ENCODE results near the gene PRKCH.
"Not testable (repeated sequence)": the region's sequence is repeated elsewhere in the genome, so short reads cannot be mapped to it uniquely, and the experiment has no call there.

The PRKCH gene

DNA sequence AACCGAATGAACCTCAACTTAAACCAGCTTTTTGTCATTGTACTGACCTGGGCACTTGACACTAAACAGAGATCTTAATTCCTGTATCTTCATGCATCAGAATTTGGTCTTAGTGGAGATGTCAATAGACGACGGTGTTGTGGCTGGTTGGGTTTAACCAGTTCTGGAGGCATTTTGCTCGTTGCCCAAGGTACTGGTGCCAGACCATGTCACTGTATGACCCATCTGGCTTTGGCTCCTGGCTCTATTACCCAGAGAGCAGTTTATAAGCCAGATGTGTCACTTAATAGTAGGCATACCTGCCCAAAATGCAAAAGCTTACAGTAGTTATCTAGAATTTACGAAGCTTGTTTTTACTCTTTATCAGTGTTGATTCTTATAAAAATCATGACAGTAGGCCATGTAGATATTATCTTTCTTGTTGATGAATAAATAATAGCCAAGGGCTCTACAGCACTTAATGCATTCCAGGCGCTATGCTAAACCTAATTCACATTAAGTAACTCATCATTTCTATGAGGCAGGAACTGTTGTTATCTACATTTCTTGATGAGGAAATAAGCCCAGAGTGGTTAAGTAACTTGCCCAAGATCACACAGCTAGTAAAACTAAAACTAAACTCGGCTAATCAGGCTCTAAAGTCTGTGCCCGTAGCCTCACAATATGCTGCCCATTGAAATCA lies 194.2 kb downstream of the PRKCH start:
- DNase-seq (ENCODE audit: low read depth), result no peak

DNA sequence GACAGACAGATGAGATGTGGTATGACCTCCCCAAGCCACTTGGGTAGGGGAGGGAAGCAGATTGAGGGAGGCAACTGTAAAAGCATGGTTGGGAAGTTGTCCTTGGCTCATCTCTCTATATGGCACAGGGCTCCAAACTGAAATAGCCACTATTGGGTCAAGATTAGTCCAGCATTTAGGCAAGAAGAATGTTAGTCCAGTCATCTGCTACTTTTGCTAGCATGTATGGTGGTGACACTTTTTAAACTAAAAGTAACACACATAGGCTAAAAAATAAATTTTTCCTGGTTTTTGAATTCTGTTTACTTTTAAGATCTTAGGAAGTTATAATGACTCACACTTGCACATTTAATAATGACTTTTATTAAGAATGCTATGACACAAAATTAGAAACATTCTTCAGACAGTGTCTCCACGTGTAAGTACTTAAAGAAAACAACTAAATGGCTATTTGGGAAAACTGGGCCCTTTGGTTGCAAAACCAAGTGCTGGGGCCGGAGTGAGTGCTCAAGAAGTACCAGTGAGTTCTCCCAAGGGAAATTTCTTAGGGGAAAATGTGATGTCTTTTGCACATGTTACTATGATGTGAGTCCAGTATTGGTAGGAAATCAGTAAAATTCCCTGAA lies 194.9 kb downstream of the PRKCH start:
- peak; percentile 86 for DNase-seq (ENCODE audit: low read depth)

DNA sequence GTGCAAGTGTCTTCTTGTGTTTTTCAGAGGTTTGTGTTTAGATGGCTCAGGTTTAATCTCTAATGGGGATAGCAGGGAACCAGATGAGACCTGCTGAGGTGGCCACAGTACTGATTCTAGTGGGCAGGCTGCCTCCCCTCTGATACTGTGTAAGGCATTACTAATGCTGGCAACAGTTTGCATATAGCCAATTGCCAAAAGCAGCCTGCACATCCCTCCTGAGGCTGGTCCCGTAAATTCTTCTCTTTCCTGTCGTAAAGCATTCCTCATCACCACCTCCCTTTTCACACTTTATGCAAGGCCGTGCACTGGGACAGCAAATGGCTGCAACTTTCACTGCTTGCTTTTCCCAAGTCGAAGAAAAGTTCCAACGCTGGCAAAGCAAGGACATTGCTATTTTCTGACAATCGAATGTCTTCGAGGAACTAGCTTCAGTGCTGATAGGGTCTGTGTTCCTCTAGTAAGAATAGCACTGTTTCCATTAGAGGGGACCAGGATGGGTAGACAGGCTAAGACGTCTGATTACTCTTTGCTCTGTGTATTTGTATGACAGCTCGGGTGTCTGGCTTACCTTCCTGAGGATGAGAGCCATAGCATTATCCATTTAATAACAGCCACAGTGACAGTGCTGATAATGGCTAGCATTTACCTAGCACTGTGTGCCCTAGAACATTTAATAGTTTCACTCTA lies 195.7 kb downstream of the PRKCH start:
- no peak for DNase-seq (ENCODE audit: low read depth)

GRCh38 chr14:61517911-61518384 lies 196.6 kb downstream of the PRKCH start:
- DNase-seq (ENCODE audit: low read depth), result no peak

GRCh38 chr14:61518403-61518802 lies 197.0 kb downstream of the PRKCH start:
- no peak for DNase-seq (ENCODE audit: low read depth)

- no peak for DNase-seq (ENCODE audit: low read depth)
Measured at GRCh38 chr14:61519106-61519505, 197.7 kb downstream of the PRKCH start.

GRCh38 chr14:61519735-61520134 lies 198.4 kb downstream of the PRKCH start:
- DNase-seq (ENCODE audit: low read depth), result no peak

DNA sequence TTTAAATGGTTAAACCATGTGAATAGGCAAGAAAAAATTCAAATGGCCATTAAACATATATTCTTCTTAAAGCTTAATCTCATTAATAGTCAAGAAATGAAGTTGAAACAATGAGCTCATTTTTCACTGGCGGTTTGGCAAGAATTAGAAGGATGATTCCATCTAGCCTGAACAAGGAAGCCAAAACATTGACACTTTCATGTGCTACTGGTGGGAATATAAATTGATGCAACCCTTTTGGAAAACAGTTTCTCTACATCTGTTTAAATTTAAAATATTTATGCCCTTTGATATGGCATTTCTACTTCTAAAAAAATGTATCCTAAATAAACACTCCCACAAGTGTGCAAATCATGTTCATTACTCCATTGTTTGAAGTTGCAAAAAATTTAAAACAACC lies 199.2 kb downstream of the PRKCH start:
- peak; percentile 75 for DNase-seq (ENCODE audit: low read depth)

DNA sequence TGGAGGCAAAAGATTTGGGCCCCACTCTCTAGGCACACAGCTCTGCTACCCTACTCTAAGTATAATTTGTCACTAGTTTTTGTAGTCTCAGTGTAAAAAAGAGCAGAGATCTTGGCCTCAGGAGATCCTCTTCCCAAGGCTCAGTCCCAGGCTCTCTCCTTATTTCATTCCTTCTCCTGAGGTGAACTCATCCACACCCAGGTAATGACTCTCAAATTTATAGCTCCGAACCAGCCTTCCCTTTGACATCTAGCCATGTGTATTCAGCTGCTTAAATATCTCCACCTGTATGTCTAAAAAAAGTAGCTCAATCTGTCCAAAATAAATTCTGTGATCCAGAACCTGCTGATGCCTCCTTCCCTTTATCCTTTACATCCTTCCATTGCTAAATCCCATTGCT lies 200.4 kb downstream of the PRKCH start:
- DNase-seq (ENCODE audit: low read depth), result no peak

- DNase-seq (ENCODE audit: low read depth), result no peak
Measured at GRCh38 chr14:61523751-61524150, 202.4 kb downstream of the PRKCH start.

DNA sequence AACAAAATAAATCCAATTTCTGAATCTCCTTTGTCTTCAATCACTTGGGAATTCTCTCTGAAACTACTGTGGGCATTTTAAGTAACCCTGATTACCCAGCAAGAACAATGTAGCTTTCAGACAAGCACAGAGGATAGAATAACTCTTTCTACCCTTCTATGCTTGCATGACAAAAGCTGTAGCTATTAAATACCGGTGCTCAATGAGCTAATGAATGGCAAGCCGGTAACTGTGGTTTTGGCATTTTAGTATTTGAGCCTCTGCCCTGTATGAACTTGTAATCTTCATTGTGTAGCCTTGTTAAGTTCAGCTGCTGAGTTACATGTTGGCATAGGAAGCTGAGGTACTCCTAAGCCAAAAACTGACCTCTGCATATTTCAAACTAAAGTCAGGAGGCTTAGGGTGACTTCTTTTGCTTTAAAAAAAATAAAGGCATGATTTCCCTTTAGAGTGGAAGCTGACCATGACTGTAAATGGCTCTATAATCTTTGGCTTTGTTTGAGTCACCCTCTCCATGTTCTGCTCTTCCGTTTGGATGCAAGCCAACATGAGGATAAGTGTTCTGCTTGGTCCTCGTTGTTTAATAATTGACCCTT lies 202.9 kb downstream of the PRKCH start:
- peak; percentile 39 for DNase-seq (ENCODE audit: low read depth)

DNA sequence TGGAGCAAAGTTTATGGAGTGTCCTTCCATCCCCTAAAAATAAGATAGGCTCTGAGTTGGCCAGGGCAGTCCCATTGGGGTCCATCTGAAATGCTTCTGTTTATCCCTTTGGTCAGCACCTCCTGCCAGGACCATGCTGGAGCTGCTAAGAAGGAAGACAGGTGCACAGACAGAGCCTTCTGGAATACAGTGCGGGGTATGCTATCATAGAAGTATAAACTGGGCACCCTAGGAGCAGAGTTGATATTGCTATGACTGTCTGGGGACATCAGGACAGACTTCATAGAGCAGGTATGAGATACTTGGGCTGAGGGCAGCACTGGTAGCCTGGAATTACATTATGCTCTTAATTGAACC lies 203.5 kb downstream of the PRKCH start:
- no peak for DNase-seq (ENCODE audit: low read depth)

GRCh38 chr14:61525293-61526011 lies 204.1 kb downstream of the PRKCH start:
- peak; percentile 54 for DNase-seq (ENCODE audit: low read depth)

GRCh38 chr14:61526405-61527312 lies 205.3 kb downstream of the PRKCH start:
- no peak for DNase-seq (ENCODE audit: low read depth)

- peak; percentile 64 for DNase-seq (ENCODE audit: low read depth)
Measured at GRCh38 chr14:61527325-61528100, 206.1 kb downstream of the PRKCH start.

DNA sequence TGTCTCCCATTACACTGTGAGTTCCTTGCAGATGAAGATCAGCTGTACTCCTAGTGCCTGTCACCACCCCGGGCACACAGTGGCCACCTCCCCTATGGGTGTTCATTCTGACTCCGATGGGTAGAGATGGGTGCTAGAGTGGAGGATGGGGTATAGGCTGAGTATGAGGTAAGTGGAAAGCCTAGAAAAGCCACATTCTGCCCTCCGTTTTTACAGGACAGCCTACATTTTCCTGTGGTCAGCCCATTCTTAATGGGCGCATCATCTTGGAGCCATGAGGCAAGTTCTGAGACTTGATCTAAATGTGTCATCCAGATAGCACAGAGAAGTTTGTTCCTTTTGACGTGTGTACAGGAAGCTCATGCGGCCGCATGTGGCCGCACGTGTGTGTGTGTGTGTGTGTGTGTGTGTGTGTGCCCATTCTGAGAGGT lies 207.2 kb downstream of the PRKCH start:
- peak; percentile 69 for DNase-seq (ENCODE audit: low read depth)

DNA sequence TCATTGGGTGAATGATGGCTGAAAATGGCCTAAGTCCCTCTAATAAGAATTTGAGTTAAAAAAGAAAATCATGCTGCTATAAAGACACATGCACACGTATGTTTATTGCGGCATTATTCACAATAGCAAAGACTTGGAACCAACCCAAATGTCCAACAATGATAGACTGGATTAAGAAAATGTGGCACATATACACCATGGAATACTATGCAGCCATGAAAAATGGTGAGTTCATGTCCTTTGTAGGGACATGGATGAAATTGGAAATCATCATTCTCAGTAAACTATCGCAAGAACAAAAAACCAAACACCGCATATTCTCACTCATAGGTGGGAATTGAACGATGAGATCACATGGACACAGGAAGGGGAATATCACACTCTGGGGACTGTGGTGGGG lies 208.0 kb downstream of the PRKCH start:
- DNase-seq (ENCODE audit: low read depth), result not testable (repeated sequence)

DNA sequence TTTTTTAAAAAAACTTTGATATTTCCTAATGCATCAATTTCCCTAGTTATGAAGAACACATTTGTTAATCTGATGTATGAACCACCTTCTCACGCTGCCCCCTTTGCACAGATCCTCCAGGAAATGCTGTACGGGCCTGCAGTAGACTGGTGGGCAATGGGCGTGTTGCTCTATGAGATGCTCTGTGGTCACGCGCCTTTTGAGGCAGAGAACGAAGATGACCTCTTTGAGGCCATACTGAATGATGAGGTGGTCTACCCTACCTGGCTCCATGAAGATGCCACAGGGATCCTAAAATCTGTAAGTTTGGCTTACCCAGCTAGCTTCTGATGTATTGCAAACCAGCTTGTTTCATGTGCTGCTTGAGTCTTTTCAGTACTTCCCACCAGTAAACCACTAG lies 208.9 kb downstream of the PRKCH start:
- DNase-seq (ENCODE audit: low read depth), result no peak

DNA sequence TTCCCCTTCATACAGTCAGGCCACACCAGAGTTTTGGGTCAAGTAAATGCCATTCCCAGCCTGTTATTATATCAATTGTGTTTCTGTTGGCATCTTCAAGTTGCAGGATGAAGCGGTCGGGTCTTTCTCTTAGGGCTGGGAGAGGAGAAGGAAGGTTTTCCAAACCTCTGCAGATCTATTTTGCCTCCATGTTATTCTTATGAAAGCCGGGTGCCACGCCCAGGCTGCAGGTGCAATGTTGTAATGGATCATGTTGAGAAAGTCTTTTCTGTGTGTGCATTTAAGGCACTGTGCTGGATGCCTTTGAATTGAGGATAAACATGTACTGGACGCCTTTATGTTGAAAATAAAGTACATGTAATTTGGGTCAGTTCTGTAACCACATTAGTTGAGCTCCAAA lies 209.5 kb downstream of the PRKCH start:
- DNase-seq (ENCODE audit: low read depth), result no peak

GRCh38 chr14:61531465-61532122 lies 210.2 kb downstream of the PRKCH start:
- DNase-seq (ENCODE audit: low read depth), result no peak

All from fibroblast of gingiva (primary cell).